HG03175 (cell line): ENCODE data around the gene MYRF.

Experiments
- ATAC-seq: cut with Tn5 transposase; IDR thresholded peaks from one replicate; pipeline ENCODE4 v1.9.1; 2021; ENCODE audit warnings: mild to moderate bottlenecking, moderate library complexity; ENCODE audit not compliant: unreplicated experiment

The MYRF gene

DNA sequence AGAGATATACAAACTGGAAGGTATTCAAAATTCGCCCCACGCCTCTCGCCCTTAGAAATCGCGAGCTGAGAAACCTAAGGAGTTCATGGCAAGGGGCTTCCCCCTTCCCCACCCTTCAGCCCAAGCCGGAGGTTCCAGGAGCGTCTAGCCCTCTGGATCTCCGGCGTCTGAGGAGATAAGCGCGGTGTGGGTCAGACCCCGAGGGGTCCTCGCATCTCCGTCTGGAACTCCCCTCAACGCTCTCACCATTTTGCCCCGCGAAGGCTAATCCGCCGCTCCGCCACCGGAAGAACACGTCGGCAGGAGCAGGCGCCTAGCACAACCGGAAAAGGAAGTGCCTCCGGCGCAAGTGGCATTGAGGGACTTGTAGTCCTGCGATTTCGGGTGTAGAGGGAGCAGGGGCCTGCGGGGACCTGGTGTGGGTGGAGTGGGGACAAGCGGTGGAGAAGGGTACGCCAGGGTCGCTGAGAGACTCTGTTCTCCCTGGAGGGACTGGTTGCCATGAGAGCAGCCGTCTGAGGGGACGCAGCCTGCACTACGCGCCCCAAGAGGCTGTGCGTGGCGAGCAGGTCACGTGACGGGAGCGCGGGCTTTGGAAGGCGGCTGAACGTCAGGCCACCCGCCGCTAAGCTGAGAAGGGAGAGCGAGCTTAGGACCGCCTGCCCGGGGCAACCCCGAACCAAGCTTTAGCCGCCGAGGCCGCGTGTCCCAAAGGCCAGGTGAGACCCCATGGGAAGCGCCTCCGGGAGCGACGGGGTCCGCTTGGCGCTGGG lies 40.1 kb downstream of the MYRF start, which contains the start of the genes FEN1 and TMEM258:
Gene FEN1 (plus strand): TSS at position 602 of the 773 bp plus-strand sequence. CDS start 2,451 bp downstream, outside the sequence.
Gene TMEM258 (minus strand): TSS at position 290 of the 773 bp plus-strand sequence. CDS start 41 bp downstream, at position 249.
- peak; percentile 80 for ATAC-seq

DNA sequence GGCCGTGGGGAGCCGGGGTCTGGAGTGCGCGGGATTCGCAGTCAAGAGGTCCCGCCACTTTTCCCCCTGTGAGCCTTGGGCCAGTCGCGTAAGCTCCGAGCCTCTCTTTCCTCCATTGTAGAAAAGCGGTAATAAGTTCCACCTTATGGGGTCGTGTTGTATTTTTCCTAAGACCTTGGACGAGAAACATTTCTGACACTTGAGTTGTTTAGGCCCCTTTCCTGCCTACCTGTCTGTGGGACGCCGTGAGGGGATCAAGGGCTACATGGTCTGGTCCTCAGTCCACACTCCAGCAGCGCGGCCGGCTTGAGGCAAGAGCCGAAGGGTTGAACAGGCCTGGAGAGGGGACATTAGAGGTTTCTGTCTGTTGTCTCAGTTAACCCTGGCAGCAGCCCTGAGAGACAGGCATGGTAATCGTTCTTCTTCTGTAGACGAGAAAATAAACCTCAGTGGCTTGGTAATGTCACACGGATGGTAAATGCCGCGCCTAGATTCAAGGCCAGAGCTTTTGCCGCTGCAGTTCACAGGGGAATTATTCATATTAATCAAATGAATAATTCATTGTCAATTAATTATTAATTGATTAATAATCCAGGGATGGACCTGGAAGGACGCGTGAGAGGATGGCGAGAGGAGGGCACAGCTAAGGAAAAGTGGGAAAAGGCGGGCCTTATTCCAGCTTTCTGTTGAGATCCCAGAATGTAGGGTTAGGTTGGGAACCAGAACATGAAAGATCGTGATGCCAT lies 40.8 kb downstream of the MYRF start:
- ATAC-seq = peak; percentile 20

DNA sequence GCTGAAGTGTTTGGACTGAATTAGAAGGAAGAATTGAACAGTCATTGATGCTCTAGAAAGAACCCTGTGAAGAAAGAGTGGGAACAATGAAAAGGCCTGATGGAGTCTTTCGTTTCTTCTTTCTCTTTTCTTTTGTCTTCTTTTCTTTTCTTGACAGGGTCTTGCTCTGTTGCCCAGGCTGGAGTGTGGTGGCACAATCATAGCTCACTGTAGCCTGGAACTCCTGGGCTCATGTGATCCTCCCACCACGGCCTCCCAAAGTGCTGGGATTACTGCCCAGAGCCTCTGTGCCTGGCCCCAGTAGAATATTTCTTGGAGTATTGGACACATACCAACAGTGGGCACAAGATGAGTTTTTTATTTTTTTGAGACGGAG lies 41.4 kb downstream of the MYRF start:
- ATAC-seq = no peak

DNA sequence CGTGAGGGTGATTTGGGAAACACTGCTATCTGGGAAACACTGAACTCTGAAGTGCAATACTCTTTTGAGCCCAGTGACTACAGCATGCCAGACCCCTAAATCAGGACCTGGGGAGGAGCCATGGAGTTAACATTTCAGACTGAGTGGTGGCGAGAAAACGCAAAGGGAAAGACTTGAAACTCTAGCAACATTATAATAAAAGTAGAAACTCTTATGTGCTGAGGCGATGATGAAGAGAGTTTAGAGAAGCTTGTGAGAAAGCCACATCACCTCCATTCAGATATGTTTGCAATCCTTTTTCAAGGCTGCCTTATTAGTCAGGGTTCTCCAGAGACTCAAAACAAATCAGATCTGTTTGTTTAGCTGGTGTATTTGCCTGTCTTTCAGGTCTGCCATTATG lies 42.1 kb downstream of the MYRF start:
- ATAC-seq = no peak

DNA sequence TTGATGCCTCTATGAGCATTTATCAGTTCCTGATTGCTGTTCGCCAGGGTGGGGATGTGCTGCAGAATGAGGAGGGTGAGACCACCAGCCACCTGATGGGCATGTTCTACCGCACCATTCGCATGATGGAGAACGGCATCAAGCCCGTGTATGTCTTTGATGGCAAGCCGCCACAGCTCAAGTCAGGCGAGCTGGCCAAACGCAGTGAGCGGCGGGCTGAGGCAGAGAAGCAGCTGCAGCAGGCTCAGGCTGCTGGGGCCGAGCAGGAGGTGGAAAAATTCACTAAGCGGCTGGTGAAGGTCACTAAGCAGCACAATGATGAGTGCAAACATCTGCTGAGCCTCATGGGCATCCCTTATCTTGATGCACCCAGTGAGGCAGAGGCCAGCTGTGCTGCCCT lies 43.0 kb downstream of the MYRF start:
- no peak for ATAC-seq

DNA sequence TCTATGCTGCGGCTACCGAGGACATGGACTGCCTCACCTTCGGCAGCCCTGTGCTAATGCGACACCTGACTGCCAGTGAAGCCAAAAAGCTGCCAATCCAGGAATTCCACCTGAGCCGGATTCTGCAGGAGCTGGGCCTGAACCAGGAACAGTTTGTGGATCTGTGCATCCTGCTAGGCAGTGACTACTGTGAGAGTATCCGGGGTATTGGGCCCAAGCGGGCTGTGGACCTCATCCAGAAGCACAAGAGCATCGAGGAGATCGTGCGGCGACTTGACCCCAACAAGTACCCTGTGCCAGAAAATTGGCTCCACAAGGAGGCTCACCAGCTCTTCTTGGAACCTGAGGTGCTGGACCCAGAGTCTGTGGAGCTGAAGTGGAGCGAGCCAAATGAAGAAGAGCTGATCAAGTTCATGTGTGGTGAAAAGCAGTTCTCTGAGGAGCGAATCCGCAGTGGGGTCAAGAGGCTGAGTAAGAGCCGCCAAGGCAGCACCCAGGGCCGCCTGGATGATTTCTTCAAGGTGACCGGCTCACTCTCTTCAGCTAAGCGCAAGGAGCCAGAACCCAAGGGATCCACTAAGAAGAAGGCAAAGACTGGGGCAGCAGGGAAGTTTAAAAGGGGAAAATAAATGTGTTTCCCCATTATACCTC lies 43.6 kb downstream of the MYRF start:
- no peak for ATAC-seq

DNA sequence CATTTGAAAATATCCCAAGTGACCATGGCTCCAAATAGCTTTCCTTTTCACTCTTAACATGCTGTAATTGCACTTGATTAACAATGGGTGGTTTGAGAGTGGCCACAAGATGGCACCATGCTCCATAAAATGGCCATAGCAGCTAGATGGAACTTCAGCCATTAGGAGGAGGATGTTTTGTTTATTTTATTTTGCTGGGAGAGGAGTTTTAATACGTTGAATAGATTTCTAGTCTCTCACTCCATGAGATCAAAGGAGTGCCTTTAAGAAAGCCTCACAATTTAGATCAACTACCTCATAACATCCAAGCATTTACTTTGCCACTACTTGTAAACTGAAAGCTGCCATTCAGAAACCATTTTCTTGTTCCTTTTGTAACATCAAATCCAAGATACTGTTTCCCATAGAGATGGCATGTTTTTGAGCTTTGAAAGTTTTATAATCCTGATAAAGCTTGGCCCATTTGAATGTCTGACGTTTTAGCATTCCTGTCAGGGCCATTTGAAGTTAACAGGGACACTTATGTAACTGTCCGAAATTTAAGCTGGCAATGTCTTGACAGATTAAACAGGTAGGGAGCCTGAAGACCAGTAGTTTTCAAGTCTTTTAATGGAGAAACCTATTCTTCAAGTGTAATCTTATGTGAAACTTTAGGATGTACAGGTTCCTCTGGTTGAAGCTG lies 45.0 kb downstream of the MYRF start:
- no peak for ATAC-seq

DNA sequence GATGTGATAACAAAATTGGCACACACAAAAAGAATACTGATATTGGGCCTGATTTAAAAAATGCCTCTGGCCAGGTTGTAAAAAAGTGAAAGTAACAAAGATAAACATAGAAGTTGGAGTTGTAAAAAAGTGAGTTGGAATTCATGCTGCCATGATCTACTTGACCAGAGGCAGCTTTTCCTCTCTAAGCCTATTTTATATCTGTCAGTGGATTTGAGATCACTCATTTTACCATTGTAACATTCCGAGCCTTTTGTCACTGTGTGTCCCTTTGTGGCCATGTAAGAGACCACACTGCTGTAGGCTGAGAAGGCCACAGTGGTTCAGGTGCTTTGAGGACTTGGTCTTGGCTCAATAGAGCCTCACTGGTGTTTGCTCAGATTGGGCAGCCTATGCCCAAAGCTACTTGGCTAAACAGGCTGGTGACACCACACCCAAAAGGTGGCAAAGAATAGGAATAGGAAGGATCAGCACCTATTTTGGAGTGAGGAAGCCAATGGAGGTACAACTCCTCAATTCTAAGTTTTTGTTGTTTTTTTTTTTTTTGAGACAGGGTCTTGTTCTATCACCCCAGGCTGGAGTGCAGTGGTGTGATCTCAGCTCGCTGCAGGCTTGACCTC lies 47.3 kb downstream of the MYRF start:
- ATAC-seq = no peak

DNA sequence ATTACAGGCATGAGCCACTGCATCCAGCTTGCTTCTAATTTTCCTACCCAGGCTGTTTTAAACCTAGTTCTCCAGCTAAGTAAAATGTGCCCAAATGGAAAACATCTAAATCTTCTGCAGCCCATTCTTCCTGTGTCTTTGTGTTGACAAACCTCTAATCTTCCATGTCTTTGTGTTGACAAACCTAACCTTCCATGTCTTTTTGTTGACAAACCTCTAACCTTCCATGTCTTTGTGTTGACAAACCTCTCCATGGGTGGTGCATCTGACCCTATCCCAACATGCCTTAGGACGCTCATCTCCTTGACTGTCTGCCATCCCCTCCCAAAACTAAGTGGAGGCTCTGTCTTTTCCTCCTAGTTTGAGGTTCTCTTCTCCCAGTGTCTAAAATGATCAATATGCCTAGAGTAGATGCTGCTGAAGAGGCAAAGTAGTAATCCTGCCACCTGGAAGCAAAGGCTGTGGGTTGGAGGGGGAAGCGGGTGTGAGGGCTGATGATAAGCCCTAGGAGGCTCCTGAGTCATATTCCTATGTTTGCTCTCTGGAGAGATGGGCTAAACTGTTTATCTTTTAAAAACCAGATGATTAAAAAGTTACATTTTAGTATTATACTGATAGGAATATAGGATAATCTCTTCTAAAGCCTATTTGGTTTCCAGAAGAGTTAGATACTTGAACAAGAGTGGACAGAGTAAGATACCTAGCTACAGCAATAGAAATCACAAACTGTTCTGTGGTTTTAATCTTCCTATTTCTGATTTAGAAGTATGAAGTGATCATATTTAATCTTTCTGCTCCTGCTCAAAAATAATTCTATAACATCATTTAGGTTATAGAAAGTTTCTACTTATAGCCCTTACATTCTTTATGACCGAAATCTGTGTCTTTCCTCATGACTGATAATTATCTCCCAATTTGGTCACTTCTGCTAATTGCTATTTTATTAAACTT lies 48.2 kb downstream of the MYRF start:
- ATAC-seq = no peak

DNA sequence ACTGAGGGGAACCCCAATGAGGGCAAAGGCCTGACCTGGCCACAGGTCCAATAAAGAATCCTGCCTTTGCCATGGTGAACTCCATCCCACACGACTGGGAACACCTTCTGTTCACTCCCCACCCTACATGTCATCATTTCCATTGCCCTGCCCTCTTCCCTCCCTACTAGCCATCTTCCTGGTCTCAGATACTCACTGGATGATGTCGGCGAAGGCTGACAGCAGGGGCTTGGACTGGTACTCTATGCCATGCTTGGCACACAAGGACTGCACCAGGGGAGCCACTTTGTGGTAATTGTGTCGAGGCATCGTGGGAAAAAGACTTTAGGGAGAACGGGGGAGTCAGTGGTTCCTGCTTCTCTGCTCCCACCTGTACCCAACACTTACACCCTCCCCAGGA lies 50.2 kb downstream of the MYRF start:
- ATAC-seq = no peak

DNA sequence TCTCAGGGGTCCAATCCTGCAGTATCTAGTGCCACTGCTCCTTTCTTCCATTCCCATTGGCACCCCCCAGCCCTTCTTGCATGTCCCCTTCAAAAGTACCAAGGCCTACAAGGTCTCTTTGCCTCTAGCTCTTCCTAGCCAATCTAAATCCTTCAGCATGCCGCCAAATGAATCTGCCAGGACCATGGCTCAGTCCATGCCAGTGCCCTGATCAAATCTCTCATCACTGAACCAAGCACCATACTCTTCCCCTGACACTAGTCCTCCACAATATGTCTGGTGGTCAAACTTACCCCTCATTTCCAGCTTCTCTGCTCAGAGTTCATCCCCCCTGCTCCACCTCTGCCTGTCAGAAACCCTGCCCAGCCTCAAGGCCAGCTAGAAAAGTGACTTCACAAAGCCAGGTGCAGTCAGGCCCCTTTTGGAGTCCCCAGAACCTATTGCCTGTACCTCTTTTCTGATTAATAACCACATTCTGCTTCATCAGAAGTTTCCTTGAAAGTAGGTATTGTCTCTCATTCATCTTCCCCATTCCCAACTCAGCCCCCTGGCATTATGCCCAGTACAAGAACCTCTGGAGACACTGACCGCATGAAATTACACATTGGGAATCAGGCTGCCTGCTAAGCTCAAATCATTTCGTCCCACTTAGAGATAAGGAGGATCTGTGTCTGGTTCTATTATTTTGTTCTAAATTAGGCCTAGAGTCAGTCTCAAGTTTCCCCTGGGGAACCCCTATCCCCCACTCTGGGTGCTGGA lies 51.6 kb downstream of the MYRF start:
- ATAC-seq = no peak

DNA sequence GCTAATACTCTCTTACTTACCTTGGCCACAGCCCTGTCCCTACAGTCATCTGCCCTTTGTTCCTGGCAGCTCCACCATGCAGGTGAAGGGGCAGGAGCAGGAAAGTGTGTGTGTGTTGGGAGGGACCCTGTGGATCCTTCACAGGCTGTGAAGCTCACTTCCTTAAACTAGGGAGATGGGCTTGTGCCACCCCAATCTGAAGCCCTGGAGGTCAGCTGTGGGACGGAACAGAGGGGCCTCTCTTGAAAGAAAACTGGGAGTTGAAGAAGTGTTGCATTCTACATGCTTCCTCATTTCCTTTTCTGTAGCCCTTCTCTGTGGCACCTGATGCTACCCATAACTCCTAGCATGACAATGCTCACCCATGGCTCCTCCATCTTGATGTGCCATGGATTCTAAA lies 52.7 kb downstream of the MYRF start:
- no peak for ATAC-seq

DNA sequence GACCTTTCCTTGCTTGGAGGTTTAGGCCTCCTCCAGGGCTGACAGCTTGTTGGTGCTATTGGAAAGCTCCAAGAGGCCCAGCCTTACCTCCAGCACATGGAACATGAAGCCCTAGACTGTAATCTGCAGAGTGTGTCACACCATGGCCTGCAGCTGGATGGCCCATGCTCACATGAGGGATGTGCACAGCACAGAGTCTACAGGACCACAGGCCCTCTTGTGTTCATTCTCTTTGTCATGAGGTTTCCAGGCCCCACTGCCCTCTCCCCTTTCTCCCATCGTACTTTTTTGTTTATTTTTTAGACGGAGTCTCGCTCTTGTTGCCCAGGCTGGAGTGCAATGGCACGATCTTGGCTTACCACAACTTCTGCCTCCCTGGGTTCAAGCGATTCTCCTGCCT lies 54.3 kb downstream of the MYRF start:
- ATAC-seq = no peak

DNA sequence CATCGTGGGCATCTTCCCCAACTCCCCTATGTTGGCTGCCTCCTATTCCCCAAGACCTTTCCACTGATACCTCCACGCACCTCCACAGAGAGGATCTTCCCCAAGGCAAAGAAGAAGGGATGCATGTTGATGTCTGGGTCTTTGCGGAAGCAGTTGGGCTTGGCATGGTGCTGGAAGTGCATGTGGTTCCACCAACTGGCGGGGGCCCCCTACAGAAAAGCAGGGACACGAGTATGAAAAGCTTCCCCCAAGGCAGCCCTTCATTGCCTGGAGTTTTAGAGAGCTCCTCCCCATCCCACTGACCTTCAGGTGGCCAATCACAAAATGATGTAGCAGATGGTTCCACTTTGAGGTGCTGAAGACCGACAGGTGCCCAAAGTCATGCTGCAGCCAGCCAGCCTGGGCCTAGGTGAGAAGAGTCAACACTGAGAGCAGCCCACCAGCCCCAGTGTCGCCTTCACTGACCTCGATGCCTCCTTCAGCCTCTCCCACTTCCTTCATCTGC lies 58.3 kb downstream of the MYRF start:
- ATAC-seq = no peak

DNA sequence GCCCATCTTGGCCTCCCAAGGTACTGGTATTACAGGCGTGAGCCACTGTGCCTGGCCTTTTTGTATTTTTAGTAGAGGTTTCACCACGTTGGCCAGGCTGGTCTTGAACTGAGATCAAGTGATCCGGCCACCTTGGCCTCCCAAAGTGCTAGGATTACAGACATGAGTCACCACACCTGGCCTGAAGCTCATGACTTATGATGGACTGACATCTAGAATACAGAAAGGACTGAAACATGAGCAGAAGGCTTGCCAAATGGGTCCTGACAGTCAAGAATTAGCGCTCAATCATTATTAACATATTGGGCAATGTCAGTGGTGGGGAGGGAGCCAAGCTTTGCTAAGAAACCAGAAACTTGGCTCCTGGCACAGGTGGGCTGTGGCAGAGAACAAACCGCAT lies 59.4 kb downstream of the MYRF start:
- ATAC-seq = no peak

DNA sequence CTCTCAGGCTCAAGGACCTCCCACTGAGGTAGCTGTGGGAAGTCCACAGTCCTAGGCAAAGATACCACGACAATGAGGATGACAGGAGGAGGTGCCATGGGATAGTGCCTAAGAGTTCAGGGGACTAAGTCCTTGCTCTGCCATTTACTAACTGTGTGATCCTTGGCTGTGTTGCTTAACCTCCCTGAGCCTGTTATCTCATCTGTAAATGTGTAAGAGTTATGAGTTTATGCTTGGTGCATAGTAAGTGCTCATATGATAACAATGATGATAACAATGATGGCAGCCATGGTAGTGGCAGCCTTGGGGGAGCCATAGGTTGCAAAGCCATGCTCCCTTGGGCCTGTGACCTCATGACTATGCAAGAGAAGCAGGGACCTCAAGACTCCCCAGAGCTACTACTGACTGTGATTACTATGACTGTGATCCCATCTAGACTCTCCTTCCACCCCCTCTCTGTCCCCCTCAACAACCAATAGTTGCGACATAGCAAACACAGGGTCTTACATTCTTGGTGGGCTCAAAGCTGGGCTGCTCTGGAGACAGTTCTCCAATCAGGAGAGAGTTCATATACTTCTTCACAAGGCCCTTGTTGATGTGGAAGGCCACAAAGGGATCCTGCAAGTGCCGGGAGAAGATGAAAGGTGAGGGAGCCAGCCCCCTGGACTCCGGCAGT lies 60.4 kb downstream of the MYRF start:
- ATAC-seq = no peak

DNA sequence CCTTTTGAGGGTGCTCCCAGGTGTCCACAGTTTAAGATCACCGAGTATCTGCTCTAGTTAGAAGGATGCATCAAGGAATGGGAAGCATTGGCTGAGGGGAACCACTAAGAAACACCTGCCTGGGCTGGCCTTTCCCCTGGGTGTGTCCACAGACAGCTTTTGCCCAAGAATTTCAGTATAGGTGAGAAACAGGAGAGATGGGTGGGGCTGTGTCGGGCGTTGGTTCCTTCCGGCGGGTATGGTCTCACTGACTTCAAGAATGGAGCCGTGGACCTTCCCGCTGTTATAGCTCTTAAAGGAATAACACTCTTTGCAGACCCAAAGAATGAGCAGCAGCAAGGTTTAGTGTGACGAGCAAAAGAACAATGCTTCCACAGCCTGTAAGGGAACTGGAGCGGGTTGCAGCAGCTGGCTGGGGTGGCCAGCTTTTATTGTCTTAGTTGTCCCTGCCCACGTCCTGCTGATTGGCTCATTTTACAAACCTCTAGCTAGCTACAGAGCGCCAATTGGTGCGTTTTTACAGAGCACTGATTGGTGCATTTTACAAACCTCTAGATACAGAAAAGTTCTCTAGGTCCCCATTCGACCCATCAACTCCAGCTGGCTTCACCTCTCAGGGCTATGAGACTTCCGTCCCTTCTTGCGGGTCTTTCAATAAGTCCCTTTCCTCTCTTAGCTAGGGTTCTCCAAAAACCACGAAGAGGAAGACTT lies 62.0 kb downstream of the MYRF start:
- no peak for ATAC-seq
